Measurements from ENCODE around the gene PDE3B. TPM values are rescaled to one million over a fixed set of nuclear protein-coding genes. Genes with fewer than 3 reads are reported as not detected.
"Not testable (repeated sequence)": the region's sequence is repeated elsewhere in the genome, so short reads cannot be mapped to it uniquely, and the experiment has no call there.

The PDE3B gene
- total and polyA plus RNA-seq, 2 of the 4 experiments (the other 2 are of a cell fraction), result 0.21 to 1.3 TPM

DNA sequence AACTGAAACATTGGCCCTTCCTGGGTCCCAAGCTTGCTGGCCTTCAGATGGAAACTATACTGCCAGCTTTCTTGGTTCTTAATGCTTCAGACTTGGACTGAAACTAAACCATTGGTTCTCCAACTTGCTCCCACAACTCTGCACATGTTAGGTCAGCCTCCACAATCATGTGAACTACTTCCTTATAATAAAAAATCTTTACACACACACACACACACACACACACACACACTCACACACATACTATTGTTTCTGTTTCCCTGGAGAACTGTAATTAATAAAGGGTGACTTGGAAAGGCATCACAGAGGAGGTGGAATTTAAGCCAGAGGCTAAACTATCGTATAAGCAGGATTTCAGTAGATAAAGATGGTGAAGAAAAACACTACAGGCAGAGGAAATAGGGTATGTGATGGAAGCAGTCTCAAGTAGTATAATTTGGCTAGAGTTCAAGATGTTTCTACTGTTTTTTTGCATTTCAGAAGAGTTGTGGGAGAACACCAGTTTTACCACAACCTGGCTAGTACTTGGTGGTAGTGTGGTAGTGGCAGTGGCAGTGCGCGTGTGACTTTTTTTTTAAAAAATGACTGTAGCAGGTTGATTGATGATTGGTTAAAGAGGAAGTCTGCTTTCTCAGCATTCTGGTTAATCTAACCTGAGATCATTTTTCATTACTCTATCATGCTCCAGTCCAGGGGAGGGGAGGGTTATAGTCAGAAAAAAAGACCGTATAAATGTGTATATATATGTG lies 70.1 kb downstream of the PDE3B start:
- Histone ChIP-seq H3K9me1 (ENCODE audit: insufficient read depth, low read length) (no peaks in the 10 kb centered on the region), H3K36me3 (ENCODE audit: control insufficient read depth, insufficient read depth, low read length) (no peaks in the 10 kb centered on the region), H2BK15ac (ENCODE audit: low read depth, low read length) (no peak overlapping the region), H4K5ac (ENCODE audit: low read depth, low read length) (no peak overlapping the region), H3K9ac (ENCODE audit: low read depth, low read length) (no peak overlapping the region), H2AK5ac (ENCODE audit: low read depth, low read length) (no peak overlapping the region), H4K8ac (ENCODE audit: low read depth in 2 of 2, low read length in 2 of 2) (no peak overlapping the region), H2BK5ac (ENCODE audit: low read depth, low read length, poor library complexity, severe bottlenecking) (no peak overlapping the region), H4K20me1 (ENCODE audit: insufficient read depth, low read length) (no peaks in the 10 kb centered on the region), H3K56ac (ENCODE audit: extremely low read depth, insufficient read depth, low read length) (no peak overlapping the region), H3K27ac (ENCODE audit: insufficient read depth, low read length) (no peak overlapping the region), H3K4me1 (ENCODE audit: control insufficient read depth, insufficient read depth, low read length) (no peaks in the 10 kb centered on the region), H3K18ac (ENCODE audit: low read depth, low read length) (no peak overlapping the region), H2AK9ac (replicated peaks; ENCODE audit: low read depth, low read length, poor library complexity) (no peak overlapping the region), H3K9me3 (ENCODE audit: control insufficient read depth, insufficient read depth, low read length) (no peaks in the 10 kb centered on the region), H2BK20ac (ENCODE audit: low read depth, low read length) (no peak overlapping the region), H2AFZ (replicated peaks; ENCODE audit: low read length, poor library complexity) (no peak overlapping the region), H4K91ac (ENCODE audit: insufficient read depth, low read depth, low read length) (no peak overlapping the region), H3K79me1 (ENCODE audit: low read depth in 1 of 2, low read length in 2 of 2) (no peaks in the 10 kb centered on the region), H2BK120ac (ENCODE audit: low read depth, low read length) (no peak overlapping the region), H3K4ac (ENCODE audit: low read depth, low read length) (no peak overlapping the region), H3K4me3 (ENCODE audit: insufficient read depth, low read depth, low read length) (no peak overlapping the region), H3K23ac (ENCODE audit: low read depth, low read length) (no peak overlapping the region), H3K27me3 (ENCODE audit: control insufficient read depth, insufficient read depth, low read length) (no peaks in the 10 kb centered on the region), H3K4me2 (ENCODE audit: low read depth, low read length) (no peak overlapping the region), H3K14ac (replicated peaks; ENCODE audit: low read depth, low read length) (no peak overlapping the region)
- ATAC-seq (ENCODE audit: low read depth) (no peak), DNase-seq (no peak)
- BruUV-seq (replicated peaks), result no TSS peak
- TF ChIP-seq RCOR1 (IDR thresholded peaks at IDR 0.05; ENCODE audit: insufficient replicate concordance, low read length) (no peak), BHLHE40 (IDR thresholded peaks at IDR 0.05; ENCODE audit: low read depth, low read length) (no peak), RFX5 (IDR thresholded peaks at IDR 0.05; ENCODE audit: low read depth, low read length) (no peak)
- TF ChIP-seq, protein P1, sequence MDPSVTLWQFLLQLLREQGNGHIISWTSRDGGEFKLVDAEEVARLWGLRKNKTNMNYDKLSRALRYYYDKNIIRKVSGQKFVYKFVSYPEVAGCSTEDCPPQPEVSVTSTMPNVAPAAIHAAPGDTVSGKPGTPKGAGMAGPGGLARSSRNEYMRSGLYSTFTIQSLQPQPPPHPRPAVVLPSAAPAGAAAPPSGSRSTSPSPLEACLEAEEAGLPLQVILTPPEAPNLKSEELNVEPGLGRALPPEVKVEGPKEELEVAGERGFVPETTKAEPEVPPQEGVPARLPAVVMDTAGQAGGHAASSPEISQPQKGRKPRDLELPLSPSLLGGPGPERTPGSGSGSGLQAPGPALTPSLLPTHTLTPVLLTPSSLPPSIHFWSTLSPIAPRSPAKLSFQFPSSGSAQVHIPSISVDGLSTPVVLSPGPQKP (IDR thresholded peaks at IDR 0.05; ENCODE audit: borderline replicate concordance, low read depth, low read length), result no peak
- POLR2A ChIA-PET (ENCODE audit: unreplicated experiment), result no interaction called here
- CTCF ChIA-PET, result no interaction called here
- in situ Hi-C loops (cut with MboI; ENCODE audit: low sequenced_read_pairs) (no loop called here), dilution Hi-C loops (cut with HindIII; ENCODE audit: low sequenced_read_pairs, unreplicated experiment) (no loop called here), intact Hi-C loops (cut with micrococcal nuclease) (no loop called here)
- 14% methylated on average over 1 of the region's 4 CpGs; no CpG with 5 or more reads in 1 of the 2 experiments for WGBS, 2 experiments (ENCODE audit: extremely low coverage in 2 of 2, insufficient read length in 1 of 2)

DNA sequence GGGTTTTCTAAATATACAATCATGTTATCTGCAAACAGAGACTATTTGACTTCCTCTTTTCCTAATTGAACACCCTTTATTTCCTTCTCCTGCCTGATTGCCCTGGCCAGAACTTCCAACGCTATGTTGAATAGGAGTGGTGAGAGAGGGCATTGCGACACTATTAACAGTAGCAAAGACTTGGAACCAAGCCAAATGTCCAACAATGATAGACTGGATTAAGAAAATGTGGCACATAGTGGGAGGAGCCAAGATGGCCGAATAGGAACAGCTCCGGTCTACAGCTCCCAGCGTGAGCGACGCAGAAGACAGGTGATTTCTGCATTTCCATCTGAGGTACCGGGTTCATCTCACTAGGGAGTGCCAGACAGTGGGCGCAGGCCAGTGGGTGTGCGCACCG lies 72.1 kb downstream of the PDE3B start:
- H4K5ac ChIP-seq (ENCODE audit: low read depth, low read length); intact Hi-C loops (cut with micrococcal nuclease); CTCF ChIA-PET; ATAC-seq (ENCODE audit: low read depth); H2BK15ac ChIP-seq (ENCODE audit: low read depth, low read length); in situ Hi-C loops (cut with MboI; ENCODE audit: low sequenced_read_pairs); dilution Hi-C loops (cut with HindIII; ENCODE audit: low sequenced_read_pairs, unreplicated experiment); H3K18ac ChIP-seq (ENCODE audit: low read depth, low read length); H3K14ac ChIP-seq (replicated peaks; ENCODE audit: low read depth, low read length); H3K4me3 ChIP-seq (ENCODE audit: insufficient read depth, low read depth, low read length); H3K9ac ChIP-seq (ENCODE audit: low read depth, low read length); H3K9me3 ChIP-seq (ENCODE audit: control insufficient read depth, insufficient read depth, low read length); H3K27ac ChIP-seq (ENCODE audit: insufficient read depth, low read length); H2AK9ac ChIP-seq (replicated peaks; ENCODE audit: low read depth, low read length, poor library complexity); H4K20me1 ChIP-seq (ENCODE audit: insufficient read depth, low read length); H3K56ac ChIP-seq (ENCODE audit: extremely low read depth, insufficient read depth, low read length); H3K23ac ChIP-seq (ENCODE audit: low read depth, low read length); H4K8ac ChIP-seq (ENCODE audit: low read depth in 2 of 2, low read length in 2 of 2); H3K79me1 ChIP-seq (ENCODE audit: low read depth in 1 of 2, low read length in 2 of 2); H3K4me1 ChIP-seq (ENCODE audit: control insufficient read depth, insufficient read depth, low read length); POLR2A ChIA-PET (ENCODE audit: unreplicated experiment); H3K27me3 ChIP-seq (ENCODE audit: control insufficient read depth, insufficient read depth, low read length); H2AK5ac ChIP-seq (ENCODE audit: low read depth, low read length); H3K9me1 ChIP-seq (ENCODE audit: insufficient read depth, low read length); H3K36me3 ChIP-seq (ENCODE audit: control insufficient read depth, insufficient read depth, low read length); H2BK20ac ChIP-seq (ENCODE audit: low read depth, low read length); DNase-seq; H4K91ac ChIP-seq (ENCODE audit: insufficient read depth, low read depth, low read length); H3K4ac ChIP-seq (ENCODE audit: low read depth, low read length); BruUV-seq (replicated peaks); H2AFZ ChIP-seq (replicated peaks; ENCODE audit: low read length, poor library complexity); H2BK5ac ChIP-seq (ENCODE audit: low read depth, low read length, poor library complexity, severe bottlenecking); H3K4me2 ChIP-seq (ENCODE audit: low read depth, low read length); H2BK120ac ChIP-seq (ENCODE audit: low read depth, low read length): not testable (repeated sequence)
- 83% methylated on average over 1 of the region's 11 CpGs; no CpG with 5 or more reads in 1 of the 2 experiments for WGBS, 2 experiments (ENCODE audit: extremely low coverage in 2 of 2, insufficient read length in 1 of 2)

Measured in IMR-90 (cell line).